GM19351 (cell line): ENCODE measurements around the gene CTNNA1.
"Not testable (repeated sequence)": the region's sequence is repeated elsewhere in the genome, so short reads cannot be mapped to it uniquely, and the experiment has no call there.

ENCODE experiments used
- ATAC-seq: cut with Tn5 transposase; IDR thresholded peaks from one replicate; pipeline ENCODE4 v1.9.1; 2021; ENCODE audit warnings: mild to moderate bottlenecking, moderate library complexity; ENCODE audit not compliant: unreplicated experiment

The CTNNA1 gene

GRCh38 chr5:138803935-138804334 lies 50.7 kb downstream of the CTNNA1 start:
- no peak for ATAC-seq

GRCh38 chr5:138805096-138805495 lies 51.9 kb downstream of the CTNNA1 start:
- ATAC-seq, result no peak

GRCh38 chr5:138807182-138807581 lies 54.0 kb downstream of the CTNNA1 start:
- no peak for ATAC-seq

GRCh38 chr5:138809391-138809790 lies 56.2 kb downstream of the CTNNA1 start:
- ATAC-seq, result no peak

- not testable (repeated sequence) for ATAC-seq
Observed at GRCh38 chr5:138810861-138811260, 57.6 kb downstream of the CTNNA1 start.

GRCh38 chr5:138815529-138815928 lies 62.3 kb downstream of the CTNNA1 start:
- no peak for ATAC-seq

GRCh38 chr5:138817241-138817640 lies 64.0 kb downstream of the CTNNA1 start:
- no peak for ATAC-seq

- no peak for ATAC-seq
Observed at GRCh38 chr5:138819081-138819480, 65.9 kb downstream of the CTNNA1 start.

- ATAC-seq, result no peak
Observed at GRCh38 chr5:138820695-138821094, 67.5 kb downstream of the CTNNA1 start.

GRCh38 chr5:138824516-138824915 lies 71.3 kb downstream of the CTNNA1 start:
- ATAC-seq, result no peak

- no peak for ATAC-seq
Observed at GRCh38 chr5:138824924-138825863, 72.0 kb downstream of the CTNNA1 start.

GRCh38 chr5:138828556-138828955 lies 75.3 kb downstream of the CTNNA1 start:
- no peak for ATAC-seq

- ATAC-seq, result no peak
Observed at GRCh38 chr5:138829341-138829740, 76.1 kb downstream of the CTNNA1 start.

- no peak for ATAC-seq
Observed at GRCh38 chr5:138831703-138832102, 78.5 kb downstream of the CTNNA1 start.

- ATAC-seq, result no peak
Observed at GRCh38 chr5:138832218-138832617, 79.0 kb downstream of the CTNNA1 start.

- no peak for ATAC-seq
Observed at GRCh38 chr5:138833080-138833479, 79.9 kb downstream of the CTNNA1 start.

GRCh38 chr5:138833726-138834480 lies 80.7 kb downstream of the CTNNA1 start:
- no peak for ATAC-seq

GRCh38 chr5:138834853-138835252 lies 81.6 kb downstream of the CTNNA1 start:
- ATAC-seq, result not testable (repeated sequence)

- no peak for ATAC-seq
Observed at GRCh38 chr5:138837160-138837559, 83.9 kb downstream of the CTNNA1 start.

GRCh38 chr5:138840103-138840502 lies 86.9 kb downstream of the CTNNA1 start:
- ATAC-seq, result no peak

- no peak for ATAC-seq
Observed at GRCh38 chr5:138841531-138841930, 88.3 kb downstream of the CTNNA1 start.
